Endodermal cell (in vitro differentiated cells): ENCODE data around the gene PRICKLE2. TPM values are rescaled to one million over a fixed set of nuclear protein-coding genes. Genes with fewer than 3 reads are reported as not detected.
A peak's percentile ranks its signal among the peaks of the same experiment; 100 is the strongest.

Experiments used
- DNase-seq: peaks from one replicate; pipeline ENCODE4 v3.0.0-alpha.2; 2017
- H3K27ac ChIP-seq: 2 replicates; pipeline ENCODE4 v1.5.1; 2013; ENCODE audit warnings: mild to moderate bottlenecking, low read depth, low read length, moderate library complexity
- H3K27me3 ChIP-seq: 2 replicates; pipeline ENCODE4 v1.6.1; 2013; ENCODE audit warnings: mild to moderate bottlenecking, low read length, moderate library complexity; ENCODE audit not compliant: insufficient read depth, control insufficient read depth, poor library complexity, severe bottlenecking
- H3K36me3 ChIP-seq: 2 replicates; pipeline ENCODE4 v1.7.0; 2013; ENCODE audit warnings: mild to moderate bottlenecking, low read length, moderate library complexity; ENCODE audit not compliant: control insufficient read depth, insufficient read depth
- H3K4me1 ChIP-seq: one replicate; pipeline ENCODE4 v1.7.0; 2013; ENCODE audit warnings: low read length; ENCODE audit not compliant: control insufficient read depth, insufficient read depth
- H3K4me3 ChIP-seq: 2 replicates; pipeline ENCODE4 v1.5.1; 2013; ENCODE audit warnings: mild to moderate bottlenecking, low read length, moderate library complexity
- H3K9ac ChIP-seq: 2 replicates; pipeline ENCODE4 v1.6.1; 2013; ENCODE audit warnings: mild to moderate bottlenecking, low read length, moderate library complexity; ENCODE audit not compliant: poor library complexity, severe bottlenecking; ENCODE audit errors: extremely low read depth
- H3K9me3 ChIP-seq: 2 replicates; pipeline ENCODE4 v1.6.1; 2013; ENCODE audit warnings: mild to moderate bottlenecking, low read length, moderate library complexity; ENCODE audit not compliant: control insufficient read depth
- H3K27ac Mint-ChIP-seq: 2 replicates; pipeline ENCODE4 v1.8.0; 2020; ENCODE audit warnings: mixed read lengths
- H3K27me3 Mint-ChIP-seq: 2 replicates; pipeline ENCODE4 v1.8.0; 2021; ENCODE audit warnings: mild to moderate bottlenecking, mixed read lengths; ENCODE audit not compliant: insufficient read depth
- H3K36me3 Mint-ChIP-seq: 2 replicates; pipeline ENCODE4 v1.8.0; 2020; ENCODE audit warnings: low read depth, mixed read lengths
- H3K4me1 Mint-ChIP-seq: 2 replicates; pipeline ENCODE4 v1.8.0; 2020; ENCODE audit warnings: mixed read lengths
- H3K4me3 Mint-ChIP-seq: 2 replicates; pipeline ENCODE4 v1.8.0; 2020; ENCODE audit warnings: mild to moderate bottlenecking, moderate library complexity, mixed read lengths
- H3K9me3 Mint-ChIP-seq: 2 replicates; pipeline ENCODE4 v1.8.0; 2020; ENCODE audit warnings: mild to moderate bottlenecking, mixed read lengths
- CTCF ChIP-seq: fragments of 200-600 bp; sonication (generic); conservative IDR thresholded peaks from 2 replicates; pipeline ENCODE4 v1.5.0; 2021; ENCODE audit warnings: antibody characterized with exemption, mild to moderate bottlenecking
- WGBS, 2 experiments: methylation state at CpG; one replicate each; pipeline versions ENCODE4 v1.1.5 to v1.1.7; 2013; ENCODE audit warnings: missing lambda C conversion rate in 2 of 2, mixed read lengths in 1 of 2; ENCODE audit not compliant: insufficient coverage in 1 of 2, insufficient read length in 1 of 2; 5-methylcytosine and 5-hydroxymethylcytosine counted together
- total RNA-seq, 2 donors: library from RNA; stranded (reverse); fragmentation: NEBNext Ultra II Directional in 1 of 2; extraction: Animal tissue kit (Norgen Biotek cat#: 25700) in 1 of 2; gene quantifications; 2 replicates in 1 of 2; 3 replicates in 1 of 2; pipeline ENCODE4 v1.2.1, GENCODE V29; 2021

Gene PRICKLE2
- total RNA-seq, 2 donors from 2014 or later, result 8.5 to 10.4 TPM

- Mint-ChIP-seq H3K4me1 (peaks cover 29% of the 10 kb centered on the region), H3K9me3 (peaks cover 19% of the 10 kb centered on the region), H3K4me3 (no peak overlapping the region), H3K36me3 (peaks cover 19% of the 10 kb centered on the region), H3K27me3 (no peaks in the 10 kb centered on the region), H3K27ac (no peak overlapping the region)
- H3K9ac ChIP-seq, result no peak overlapping the region
- H3K4me1 ChIP-seq, result peaks cover 25% of the 10 kb centered on the region
- no peak for DNase-seq
- TF ChIP-seq CTCF, result no peak
- WGBS, 2 experiments, result 58 to 100% methylated on average over 1 to 2 of the region's 2 CpGs
- no peak overlapping the region for H3K27ac ChIP-seq
- H3K9me3 ChIP-seq, result peaks cover 23% of the 10 kb centered on the region
- H3K36me3 ChIP-seq, result peaks cover 21% of the 10 kb centered on the region
- H3K4me3 ChIP-seq, result no peak overlapping the region
- no peaks in the 10 kb centered on the region for H3K27me3 ChIP-seq
These were observed 15.7 kb upstream of the PRICKLE2 start for GRCh38 chr3:64240959-64241358.

GRCh38 chr3:64240396-64240795 is 15.1 kb upstream of the PRICKLE2 start:
- Mint-ChIP-seq H3K27ac (no peak overlapping the region), H3K27me3 (no peaks in the 10 kb centered on the region), H3K9me3 (peaks cover 24% of the 10 kb centered on the region), H3K36me3 (peaks cover 23% of the 10 kb centered on the region), H3K4me3 (no peak overlapping the region), H3K4me1 (peaks cover 32% of the 10 kb centered on the region)
- DNase-seq, result no peak
- Histone ChIP-seq H3K27me3 (no peaks in the 10 kb centered on the region), H3K9ac (no peak overlapping the region), H3K36me3 (peaks cover 26% of the 10 kb centered on the region), H3K9me3 (peaks cover 28% of the 10 kb centered on the region), H3K27ac (no peak overlapping the region), H3K4me1 (peaks cover 25% of the 10 kb centered on the region), H3K4me3 (no peak overlapping the region)
- TF ChIP-seq CTCF, result no peak
- 65 to 83% methylated on average over 2 to 3 of the region's 3 CpGs for WGBS, 2 experiments

- no peak for DNase-seq
- Histone ChIP-seq H3K4me3 (no peak overlapping the region), H3K27me3 (no peaks in the 10 kb centered on the region), H3K9ac (peak overlapping the region; percentile 63), H3K4me1 (peaks cover 25% of the 10 kb centered on the region), H3K27ac (no peak overlapping the region), H3K36me3 (peaks cover 26% of the 10 kb centered on the region), H3K9me3 (peaks cover 34% of the 10 kb centered on the region)
- Mint-ChIP-seq H3K27ac (no peak overlapping the region), H3K4me3 (no peak overlapping the region), H3K9me3 (peaks cover 27% of the 10 kb centered on the region), H3K36me3 (peaks cover 29% of the 10 kb centered on the region), H3K27me3 (no peaks in the 10 kb centered on the region), H3K4me1 (peaks cover 32% of the 10 kb centered on the region)
- no peak for TF ChIP-seq CTCF
- 83 to 92% methylated on average over 1 to 4 of the region's 5 CpGs for WGBS, 2 experiments
These were observed 14.6 kb upstream of the PRICKLE2 start for GRCh38 chr3:64239841-64240240.
